Neural crest cell (in vitro differentiated cells): Measurements from ENCODE around the gene SRPK2. TPM values are rescaled to one million over a fixed set of nuclear protein-coding genes. Genes with fewer than 3 reads are reported as not detected.
"Not testable (repeated sequence)": the region's sequence is repeated elsewhere in the genome, so short reads cannot be mapped to it uniquely, and the experiment has no call there.

ENCODE experiments used
- DNase-seq: peaks from one replicate; pipeline ENCODE4 v3.0.0; 2021; ENCODE audit warnings: low read depth, mixed read lengths, low spot score
- H3K27ac Mint-ChIP-seq: one replicate; pipeline ENCODE4 v1.8.0; 2021; ENCODE audit warnings: mild to moderate bottlenecking, mixed read lengths; ENCODE audit not compliant: unreplicated experiment
- H3K27me3 Mint-ChIP-seq: 2 replicates; pipeline ENCODE4 v1.8.0; 2021; ENCODE audit warnings: low read depth, mild to moderate bottlenecking, mixed read lengths
- H3K36me3 Mint-ChIP-seq: 2 replicates; pipeline ENCODE4 v1.8.0; 2021; ENCODE audit warnings: low read depth, mild to moderate bottlenecking, mixed read lengths
- H3K4me1 Mint-ChIP-seq: 2 replicates; pipeline ENCODE4 v1.8.0; 2021; ENCODE audit warnings: mixed read lengths
- H3K4me3 Mint-ChIP-seq: one replicate; pipeline ENCODE4 v1.8.0; 2021; ENCODE audit warnings: mild to moderate bottlenecking, mixed read lengths
- H3K9me3 Mint-ChIP-seq: 2 replicates; pipeline ENCODE4 v1.8.0; 2021; ENCODE audit warnings: mixed read lengths
- total RNA-seq: library from RNA; stranded (reverse); gene quantifications from 2 replicates; pipeline ENCODE4 v1.2.1, GENCODE V29; 2021
- TF ChIP-seq, protein P1 (sequence below): fragments of 200-600 bp; sonication (generic); conservative IDR thresholded peaks from 2 replicates; pipeline ENCODE4 v1.5.0; 2021; ENCODE audit warnings: antibody characterized with exemption, mild to moderate bottlenecking

Gene SRPK2
- total RNA-seq, 1 donor from 2014 or later: 44.6 TPM

DNA sequence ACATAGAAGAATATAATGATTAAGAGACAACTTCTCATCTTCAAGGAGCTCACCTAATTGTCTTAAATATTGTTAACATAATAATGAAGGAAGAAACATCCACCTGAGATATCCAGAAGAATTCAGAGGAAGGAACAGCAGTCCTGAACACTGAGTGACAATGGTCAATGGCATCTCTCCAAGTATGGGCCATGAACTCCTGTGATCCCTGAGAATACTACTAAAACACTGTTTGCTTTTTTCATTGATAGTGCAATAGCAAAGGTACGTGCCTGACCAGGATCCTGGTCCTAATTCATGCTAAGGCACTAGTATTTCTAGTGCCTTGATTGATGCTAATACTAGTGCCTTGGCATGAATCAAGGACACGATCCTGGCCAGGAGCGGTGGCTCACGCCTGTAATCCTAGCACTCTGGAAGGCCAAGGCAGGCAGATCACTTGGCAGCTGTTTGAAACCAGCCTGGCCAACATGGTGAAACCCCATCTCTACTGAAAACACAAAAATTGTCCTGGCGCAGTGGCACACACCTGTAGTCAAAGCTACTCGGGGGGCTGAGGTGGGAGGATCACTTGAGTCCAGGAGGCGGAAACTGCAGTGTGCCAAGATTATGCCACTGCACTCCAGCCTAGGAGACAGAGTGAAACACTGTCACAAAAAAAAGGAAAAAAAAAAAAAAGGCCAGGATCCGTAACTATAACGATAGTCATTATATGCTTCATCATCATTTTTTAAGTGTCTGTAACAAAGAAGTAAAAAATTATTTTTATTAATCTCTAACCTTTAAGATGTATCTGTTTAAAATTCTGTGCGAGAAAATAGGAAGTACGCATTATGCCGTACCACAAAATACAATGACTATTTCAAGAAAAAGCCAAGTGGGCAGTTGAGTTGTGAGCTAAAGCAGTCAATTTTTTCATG, 49.1 kb downstream of the SRPK2 start:
- no peak for DNase-seq
- peak overlapping the region; percentile 12 for H3K27ac Mint-ChIP-seq
- no peak overlapping the region for H3K4me3 Mint-ChIP-seq
- H3K9me3 Mint-ChIP-seq: no peaks in the 10 kb centered on the region
- no peaks in the 10 kb centered on the region for H3K27me3 Mint-ChIP-seq
- H3K4me1 Mint-ChIP-seq: no peaks in the 10 kb centered on the region
- no peaks in the 10 kb centered on the region for H3K36me3 Mint-ChIP-seq
- TF ChIP-seq, protein P1, sequence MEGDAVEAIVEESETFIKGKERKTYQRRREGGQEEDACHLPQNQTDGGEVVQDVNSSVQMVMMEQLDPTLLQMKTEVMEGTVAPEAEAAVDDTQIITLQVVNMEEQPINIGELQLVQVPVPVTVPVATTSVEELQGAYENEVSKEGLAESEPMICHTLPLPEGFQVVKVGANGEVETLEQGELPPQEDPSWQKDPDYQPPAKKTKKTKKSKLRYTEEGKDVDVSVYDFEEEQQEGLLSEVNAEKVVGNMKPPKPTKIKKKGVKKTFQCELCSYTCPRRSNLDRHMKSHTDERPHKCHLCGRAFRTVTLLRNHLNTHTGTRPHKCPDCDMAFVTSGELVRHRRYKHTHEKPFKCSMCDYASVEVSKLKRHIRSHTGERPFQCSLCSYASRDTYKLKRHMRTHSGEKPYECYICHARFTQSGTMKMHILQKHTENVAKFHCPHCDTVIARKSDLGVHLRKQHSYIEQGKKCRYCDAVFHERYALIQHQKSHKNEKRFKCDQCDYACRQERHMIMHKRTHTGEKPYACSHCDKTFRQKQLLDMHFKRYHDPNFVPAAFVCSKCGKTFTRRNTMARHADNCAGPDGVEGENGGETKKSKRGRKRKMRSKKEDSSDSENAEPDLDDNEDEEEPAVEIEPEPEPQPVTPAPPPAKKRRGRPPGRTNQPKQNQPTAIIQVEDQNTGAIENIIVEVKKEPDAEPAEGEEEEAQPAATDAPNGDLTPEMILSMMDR: no peak

DNA sequence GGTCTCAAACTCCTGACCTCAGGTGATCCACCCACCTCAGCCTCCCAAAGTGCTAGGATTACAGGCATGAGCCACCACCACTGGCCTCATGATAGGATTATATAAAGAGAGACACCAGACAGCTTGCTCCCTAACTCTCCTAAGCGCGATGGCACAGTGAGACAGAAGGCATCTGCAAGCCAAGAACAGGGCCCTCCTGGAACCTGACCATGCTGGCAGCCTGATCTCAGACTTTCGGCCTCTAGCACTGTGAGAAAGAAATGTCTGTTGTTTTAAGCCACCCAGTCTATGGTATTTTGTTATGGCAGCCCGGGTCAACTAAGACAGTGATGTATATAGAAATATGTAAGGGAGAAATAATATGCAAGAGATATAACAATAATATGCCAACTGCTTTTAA, 51.2 kb downstream of the SRPK2 start:
- no peaks in the 10 kb centered on the region for H3K4me1 Mint-ChIP-seq
- H3K27me3 Mint-ChIP-seq: no peaks in the 10 kb centered on the region
- DNase-seq: no peak
- H3K4me3 Mint-ChIP-seq: no peak overlapping the region
- H3K27ac Mint-ChIP-seq: no peak overlapping the region
- TF ChIP-seq, protein P1: no peak
- no peaks in the 10 kb centered on the region for H3K9me3 Mint-ChIP-seq
- no peaks in the 10 kb centered on the region for H3K36me3 Mint-ChIP-seq

DNA sequence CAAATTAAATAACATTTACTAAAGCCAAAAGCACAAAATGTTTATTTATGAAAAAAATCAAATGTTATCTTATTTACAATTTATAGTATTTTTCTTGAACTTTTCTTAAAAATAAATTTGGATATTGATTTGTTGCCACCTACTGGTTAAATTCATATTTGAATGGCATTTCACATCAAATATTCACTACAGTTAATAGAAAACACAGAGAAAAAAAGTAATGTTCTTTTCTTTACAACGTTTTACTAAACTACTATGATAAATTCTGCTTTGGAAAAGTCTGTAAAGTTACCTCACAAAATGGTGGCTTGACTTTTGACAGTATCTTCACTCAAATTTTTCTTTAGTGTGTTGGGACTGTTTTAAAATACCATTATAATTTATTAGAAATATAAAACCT, 52.7 kb downstream of the SRPK2 start:
- no peak overlapping the region for H3K27ac Mint-ChIP-seq
- H3K36me3 Mint-ChIP-seq: no peaks in the 10 kb centered on the region
- DNase-seq: no peak
- TF ChIP-seq, protein P1: peak; percentile 67
- peaks cover 4% of the 10 kb centered on the region for H3K4me1 Mint-ChIP-seq
- no peaks in the 10 kb centered on the region for H3K27me3 Mint-ChIP-seq
- no peak overlapping the region for H3K4me3 Mint-ChIP-seq
- H3K9me3 Mint-ChIP-seq: no peaks in the 10 kb centered on the region

DNA sequence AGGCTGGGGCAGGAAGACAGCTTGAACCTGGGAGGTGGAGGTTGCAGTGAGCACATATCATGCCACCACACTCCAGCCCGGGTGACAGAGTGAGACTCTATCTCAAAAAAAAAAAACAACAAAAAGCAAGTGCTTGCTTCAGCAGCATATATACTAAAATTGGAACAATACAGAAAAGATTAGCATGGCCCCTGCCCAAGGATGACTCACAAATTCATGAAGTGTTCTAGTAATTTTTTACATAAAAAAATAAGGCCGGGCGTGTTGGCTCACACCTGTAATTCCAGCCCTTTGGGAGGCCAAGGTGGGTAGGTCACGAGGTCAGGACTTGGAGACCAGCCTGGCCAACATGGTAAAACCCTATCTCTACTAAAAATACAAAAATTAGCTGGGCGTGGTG, 56.1 kb downstream of the SRPK2 start:
- not testable (repeated sequence) for H3K9me3 Mint-ChIP-seq, DNase-seq, H3K4me1 Mint-ChIP-seq, H3K27ac Mint-ChIP-seq, H3K4me3 Mint-ChIP-seq, H3K36me3 Mint-ChIP-seq, H3K27me3 Mint-ChIP-seq

DNA sequence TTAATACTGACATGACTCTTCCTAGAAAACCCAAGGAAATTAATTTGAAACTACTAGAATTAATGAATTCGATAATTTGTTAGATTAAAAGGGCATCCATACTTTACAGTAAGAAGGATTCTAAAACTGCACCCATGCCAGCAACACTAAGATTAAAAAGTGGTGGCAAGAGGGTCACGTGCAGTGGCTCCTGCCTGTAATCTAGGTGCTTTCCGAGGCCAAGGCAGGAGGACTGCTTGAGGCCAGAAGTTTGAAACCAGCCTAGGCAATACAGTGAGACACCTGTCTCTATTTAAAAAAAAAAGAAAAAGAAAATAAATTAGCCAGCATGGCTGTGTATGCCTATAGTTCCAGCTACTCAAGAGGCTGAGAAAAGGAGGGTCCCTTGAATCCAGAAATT, 58.2 kb downstream of the SRPK2 start:
- no peak overlapping the region for H3K27ac Mint-ChIP-seq
- TF ChIP-seq, protein P1: no peak
- H3K36me3 Mint-ChIP-seq: no peaks in the 10 kb centered on the region
- H3K4me1 Mint-ChIP-seq: peaks cover 17% of the 10 kb centered on the region
- H3K27me3 Mint-ChIP-seq: no peaks in the 10 kb centered on the region
- no peak for DNase-seq
- H3K9me3 Mint-ChIP-seq: no peaks in the 10 kb centered on the region
- no peak overlapping the region for H3K4me3 Mint-ChIP-seq

DNA sequence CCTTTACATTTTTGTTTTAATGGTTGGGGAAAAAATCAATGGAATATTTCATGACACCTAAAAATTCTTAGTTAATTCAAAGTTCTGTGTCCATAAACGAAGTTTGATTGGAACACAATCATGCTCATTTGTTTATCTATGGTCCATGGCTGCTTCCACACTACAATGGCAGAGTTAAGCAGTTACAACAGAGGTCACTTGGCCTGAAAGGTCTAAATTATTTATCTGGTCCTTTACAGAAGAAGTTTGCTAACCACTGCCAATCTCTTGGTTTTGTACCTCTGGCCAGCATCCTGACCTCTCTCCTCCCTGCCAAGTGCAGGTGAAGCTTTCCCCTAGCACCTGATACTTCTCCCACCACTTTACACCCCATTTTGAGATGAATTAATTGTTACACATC, 61.5 kb downstream of the SRPK2 start:
- TF ChIP-seq, protein P1: no peak
- Mint-ChIP-seq H3K27ac (no peak overlapping the region), H3K9me3 (peaks cover under 1% of the 10 kb centered on the region), H3K4me1 (peaks cover 23% of the 10 kb centered on the region), H3K36me3 (peaks cover 2% of the 10 kb centered on the region), H3K27me3 (no peaks in the 10 kb centered on the region), H3K4me3 (no peak overlapping the region)
- no peak for DNase-seq
